ENCODE data around the gene NR6A1. TPM values are rescaled to one million over a fixed set of nuclear protein-coding genes. Genes with fewer than 3 reads are reported as not detected.

Gene NR6A1
- total and polyA plus RNA-seq, 2 of the 13 experiments (the other 11 are each of a cell fraction or from before 2014, with no cell fraction given): 28.1 to 31.5 TPM

GRCh38 chr9:124800306-124801259 lies 29.5 kb upstream of the NR6A1 start:
- H4K20me1 ChIP-seq (ENCODE audit: insufficient read depth, low read length): no peaks in the 10 kb centered on the region
- H2AFZ ChIP-seq (ENCODE audit: low read length): no peak overlapping the region
- TF ChIP-seq MXI1 (IDR thresholded peaks at IDR 0.05; ENCODE audit: borderline replicate concordance, low read depth, low read length): no peak
- TF ChIP-seq MXD1 (CRISPR knock-in tag; IDR thresholded peaks at IDR 0.05): no peak
- TF ChIP-seq SETDB1 (CRISPR knock-in tag; IDR thresholded peaks at IDR 0.05; ENCODE audit: borderline replicate concordance): no peak
- no peak for TF ChIP-seq SP140L (CRISPR knock-in tag; IDR thresholded peaks at IDR 0.05; ENCODE audit: borderline replicate concordance)
- TF ChIP-seq RFX5 (IDR thresholded peaks at IDR 0.05; ENCODE audit: low read depth, low read length): peak; percentile 41; the same call in 1 of the 2 replicates
- TF ChIP-seq ELK4 (CRISPR knock-in tag; IDR thresholded peaks at IDR 0.05; ENCODE audit: borderline replicate concordance): no peak
- TF ChIP-seq CC2D1A (CRISPR knock-in tag; IDR thresholded peaks at IDR 0.05): no peak
- TF ChIP-seq ZNF205 (CRISPR knock-in tag; IDR thresholded peaks at IDR 0.05): no peak
- POLR2A ChIA-PET: interaction anchor here (0.8 to 1.5 kb wide), 2 partner anchors 9 to 18 kb away, joined by 3 to 4 read pairs; no protein-coding TSS in a partner anchor
- CTCF ChIA-PET (ENCODE audit: low intra/inter-chr PET ratio, low total read pairs): no interaction called here
- in situ Hi-C loops (cut with HindIII; ENCODE audit: extremely low pct_ligation_motif_present, low pct_unique_long_range_greater_than_20kb): no loop called here
- ATAC-seq (no peak), DNase-seq (ENCODE audit: low spot score) (no peak), FAIRE-seq (no peak)
- no TSS peak for BruUV-seq (replicated peaks)
- H3K36me3 ChIP-seq (replicated peaks in 1 of 2; ENCODE audit: control insufficient read depth in 1 of 2, insufficient read depth in 2 of 2, low read length in 2 of 2): no peaks in the 10 kb centered on the region
- H3K4me2 ChIP-seq (ENCODE audit: low read depth, low read length): no peak overlapping the region
- no peaks in the 10 kb centered on the region for H3K79me2 ChIP-seq (ENCODE audit: insufficient read depth, low read length)
- no peaks in the 10 kb centered on the region for H3K9me3 ChIP-seq (ENCODE audit: low read length)
- H3K4me1 ChIP-seq (ENCODE audit: insufficient read depth, low read length): peaks cover 22% of the 10 kb centered on the region
- H3K9ac ChIP-seq (ENCODE audit: insufficient read depth, low read depth, low read length): no peak overlapping the region
- no peak overlapping the region for H3K27ac ChIP-seq (ENCODE audit: extremely low read length, insufficient read depth, low read length)
- H3K4me3 ChIP-seq (replicated peaks in 1 of 3; ENCODE audit: insufficient read depth in 1 of 3, low read depth in 2 of 3, low read length in 3 of 3): no peak overlapping the region
- peaks cover 7 to 40% of the 10 kb centered on the region in 2 experiments; a peak in 4 of 5 replicates for H3K27me3 ChIP-seq (ENCODE audit: control insufficient read depth in 1 of 2, insufficient read depth in 2 of 2, low read length in 2 of 2)
- intact Hi-C loops (cut with micrococcal nuclease; ENCODE audit: unreplicated experiment): no loop called here
- WGBS (ENCODE audit: low lambda C conversion rate): 32% methylated on average over 15 of the region's 15 CpGs
